ENCODE results near the gene CHD1. TPM values are rescaled to one million over a fixed set of nuclear protein-coding genes. Genes with fewer than 3 reads are reported as not detected.
A peak's percentile ranks its signal among the peaks of the same experiment; 100 is the strongest.

Gene CHD1
- total and polyA plus RNA-seq, 2 donors (not counting 1 experiment from before 2014, with no cell fraction given), result 18.2 to 48.4 TPM

DNA sequence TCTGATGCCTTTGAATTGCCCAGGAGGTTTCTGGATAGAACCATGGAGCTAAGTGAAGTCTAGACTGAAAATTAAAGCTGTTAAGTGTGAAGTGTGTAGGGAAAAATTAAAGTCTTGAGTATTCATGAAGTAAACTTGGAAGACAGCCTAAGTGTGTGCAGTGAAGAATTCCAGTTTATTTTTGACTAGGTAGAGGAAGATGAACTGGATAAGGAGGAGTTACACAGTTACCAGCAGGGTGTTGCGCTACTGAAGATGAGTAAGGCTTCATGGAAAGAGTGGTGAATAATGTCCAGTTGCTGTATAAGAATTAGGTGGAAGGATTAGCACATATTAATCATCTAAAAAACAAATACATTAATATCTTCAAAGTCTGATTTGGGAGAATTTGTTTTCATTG lies 5.7 kb upstream of the CHD1 start:
- Histone ChIP-seq H3K4me1 (ENCODE audit: control insufficient read depth, extremely low read depth, insufficient read depth, low read length) (no peaks in the 10 kb centered on the region), H3K9me3 (ENCODE audit: control insufficient read depth, insufficient read depth, low read depth, low read length) (no peaks in the 10 kb centered on the region), H3K4me2 (ENCODE audit: extremely low read depth, insufficient read depth, low read length) (no peak overlapping the region), H3K36me3 (ENCODE audit: control insufficient read depth, insufficient read depth, low read length) (no peaks in the 10 kb centered on the region), H3K79me2 (ENCODE audit: control insufficient read depth, insufficient read depth, low read length) (peaks cover 19% of the 10 kb centered on the region), H3K27me3 (ENCODE audit: control insufficient read depth, insufficient read depth, low read length) (no peaks in the 10 kb centered on the region), H3K27ac (ENCODE audit: insufficient read depth, low read length) (no peak overlapping the region), H4K20me1 (ENCODE audit: control insufficient read depth, extremely low read depth, insufficient read depth, low read length) (no peaks in the 10 kb centered on the region), H3K4me3 (replicated peaks in 1 of 4; ENCODE audit: control extremely low read depth in 1 of 4, insufficient read depth in 1 of 4, low read depth in 3 of 4, low read length in 4 of 4) (no peak overlapping the region), H2AFZ (ENCODE audit: low read length) (no peak overlapping the region), H3K9ac (ENCODE audit: insufficient read depth, low read length) (no peak overlapping the region)
- TF ChIP-seq, protein P1, sequence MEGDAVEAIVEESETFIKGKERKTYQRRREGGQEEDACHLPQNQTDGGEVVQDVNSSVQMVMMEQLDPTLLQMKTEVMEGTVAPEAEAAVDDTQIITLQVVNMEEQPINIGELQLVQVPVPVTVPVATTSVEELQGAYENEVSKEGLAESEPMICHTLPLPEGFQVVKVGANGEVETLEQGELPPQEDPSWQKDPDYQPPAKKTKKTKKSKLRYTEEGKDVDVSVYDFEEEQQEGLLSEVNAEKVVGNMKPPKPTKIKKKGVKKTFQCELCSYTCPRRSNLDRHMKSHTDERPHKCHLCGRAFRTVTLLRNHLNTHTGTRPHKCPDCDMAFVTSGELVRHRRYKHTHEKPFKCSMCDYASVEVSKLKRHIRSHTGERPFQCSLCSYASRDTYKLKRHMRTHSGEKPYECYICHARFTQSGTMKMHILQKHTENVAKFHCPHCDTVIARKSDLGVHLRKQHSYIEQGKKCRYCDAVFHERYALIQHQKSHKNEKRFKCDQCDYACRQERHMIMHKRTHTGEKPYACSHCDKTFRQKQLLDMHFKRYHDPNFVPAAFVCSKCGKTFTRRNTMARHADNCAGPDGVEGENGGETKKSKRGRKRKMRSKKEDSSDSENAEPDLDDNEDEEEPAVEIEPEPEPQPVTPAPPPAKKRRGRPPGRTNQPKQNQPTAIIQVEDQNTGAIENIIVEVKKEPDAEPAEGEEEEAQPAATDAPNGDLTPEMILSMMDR (conservative IDR thresholded peaks at IDR 0.05 in 1 of 2, IDR thresholded peaks at IDR 0.05 in 1 of 2; ENCODE audit: low read depth in 1 of 2, low read length in 2 of 2), result no peak
- no peak for TF ChIP-seq EZH2 (IDR thresholded peaks at IDR 0.05; ENCODE audit: low read length, missing control alignments)
- peak in 1 of 2 donors; percentile 49 for DNase-seq (ENCODE audit: low read depth in 2 of 2)

DNA sequence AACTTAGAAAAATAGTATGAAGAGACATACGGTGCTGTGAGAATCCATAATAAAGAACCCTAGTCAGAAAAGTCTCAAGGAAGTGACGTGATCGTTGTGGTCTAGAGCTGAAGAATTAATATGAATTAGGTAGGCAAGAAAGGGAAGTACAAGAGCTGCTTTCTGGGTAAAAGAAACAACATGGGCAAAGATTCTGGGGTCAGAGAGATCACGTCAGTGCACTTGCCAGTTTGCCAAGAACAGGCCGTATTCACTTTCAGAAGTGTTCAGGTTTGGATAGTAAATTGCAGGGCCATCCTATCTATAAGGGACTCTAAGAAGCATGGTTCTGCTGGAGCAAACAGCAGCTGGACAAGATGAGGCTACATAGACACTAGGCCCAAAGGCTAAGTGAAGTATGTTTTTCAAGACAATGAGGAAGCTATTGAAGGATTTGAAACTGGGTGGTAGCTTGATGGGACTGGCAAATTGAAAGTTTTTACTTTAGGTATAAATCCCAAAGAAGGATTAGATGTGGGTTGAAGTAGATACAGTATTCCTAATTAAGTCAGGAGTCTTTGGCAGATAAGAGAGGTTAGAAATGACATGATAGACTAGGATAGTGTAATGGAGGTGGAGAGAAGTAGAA lies 4.8 kb upstream of the CHD1 start:
- TF ChIP-seq, protein P1 (conservative IDR thresholded peaks at IDR 0.05 in 1 of 2, IDR thresholded peaks at IDR 0.05 in 1 of 2; ENCODE audit: low read depth in 1 of 2, low read length in 2 of 2), result no peak
- TF ChIP-seq EZH2 (IDR thresholded peaks at IDR 0.05; ENCODE audit: low read length, missing control alignments), result no peak
- H3K27ac ChIP-seq (ENCODE audit: insufficient read depth, low read length), result no peak overlapping the region
- no peak overlapping the region for H3K4me2 ChIP-seq (ENCODE audit: extremely low read depth, insufficient read depth, low read length)
- H3K27me3 ChIP-seq (ENCODE audit: control insufficient read depth, insufficient read depth, low read length), result no peaks in the 10 kb centered on the region
- H3K4me1 ChIP-seq (ENCODE audit: control insufficient read depth, extremely low read depth, insufficient read depth, low read length), result no peaks in the 10 kb centered on the region
- no peak overlapping the region for H3K9ac ChIP-seq (ENCODE audit: insufficient read depth, low read length)
- H3K9me3 ChIP-seq (ENCODE audit: control insufficient read depth, insufficient read depth, low read depth, low read length), result no peaks in the 10 kb centered on the region
- no peak overlapping the region for H2AFZ ChIP-seq (ENCODE audit: low read length)
- H3K79me2 ChIP-seq (ENCODE audit: control insufficient read depth, insufficient read depth, low read length), result peaks cover 19% of the 10 kb centered on the region
- no peaks in the 10 kb centered on the region for H4K20me1 ChIP-seq (ENCODE audit: control insufficient read depth, extremely low read depth, insufficient read depth, low read length)
- DNase-seq (ENCODE audit: low read depth in 2 of 2), result no peak
- no peaks in the 10 kb centered on the region for H3K36me3 ChIP-seq (ENCODE audit: control insufficient read depth, insufficient read depth, low read length)
- no peak overlapping the region for H3K4me3 ChIP-seq (replicated peaks in 1 of 4; ENCODE audit: control extremely low read depth in 1 of 4, insufficient read depth in 1 of 4, low read depth in 3 of 4, low read length in 4 of 4)

DNA sequence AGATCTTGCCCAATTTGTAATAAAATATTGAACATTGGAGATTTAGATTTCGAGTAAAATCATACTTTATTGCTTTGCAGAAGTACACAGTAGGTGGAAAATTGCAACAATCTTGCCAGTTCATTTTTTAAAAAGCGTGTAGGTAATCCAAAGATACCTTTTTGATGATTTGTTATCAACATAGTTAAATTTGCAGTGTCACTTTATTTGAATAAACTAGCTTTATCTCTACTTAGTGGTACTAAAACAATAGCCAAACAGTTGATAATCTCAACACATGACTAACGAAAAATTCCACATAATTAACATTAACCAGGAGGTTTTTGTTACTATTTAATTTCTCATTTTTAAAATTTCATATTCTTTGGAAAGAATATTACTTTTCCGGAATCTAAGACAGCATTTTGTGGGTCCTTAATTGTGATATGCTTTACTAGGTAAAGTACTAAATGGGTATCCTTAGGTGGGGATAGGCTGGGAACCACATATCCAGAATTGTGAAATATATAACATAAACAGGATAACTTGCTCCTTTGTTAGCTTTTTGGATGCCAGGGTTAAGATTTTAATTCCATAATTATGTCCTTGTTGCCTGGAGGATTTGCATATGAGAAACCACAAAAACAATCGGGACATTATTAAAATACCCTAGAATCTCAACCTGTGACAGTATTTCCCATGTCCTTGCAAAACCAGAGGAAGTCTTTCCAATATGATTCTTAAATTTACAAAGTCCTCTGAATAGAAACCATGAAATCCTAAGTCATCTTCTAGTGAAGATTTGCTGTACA lies 2.4 kb upstream of the CHD1 start:
- Histone ChIP-seq H3K4me2 (ENCODE audit: extremely low read depth, insufficient read depth, low read length) (peak overlapping the region; percentile 59), H3K27ac (ENCODE audit: insufficient read depth, low read length) (no peak overlapping the region), H3K4me1 (ENCODE audit: control insufficient read depth, extremely low read depth, insufficient read depth, low read length) (no peaks in the 10 kb centered on the region), H3K36me3 (ENCODE audit: control insufficient read depth, insufficient read depth, low read length) (no peaks in the 10 kb centered on the region), H3K4me3 (replicated peaks in 1 of 4; ENCODE audit: control extremely low read depth in 1 of 4, insufficient read depth in 1 of 4, low read depth in 3 of 4, low read length in 4 of 4) (peak overlapping the region in 1 of 4 experiments; percentile 97), H4K20me1 (ENCODE audit: control insufficient read depth, extremely low read depth, insufficient read depth, low read length) (no peaks in the 10 kb centered on the region), H3K9me3 (ENCODE audit: control insufficient read depth, insufficient read depth, low read depth, low read length) (no peaks in the 10 kb centered on the region), H3K27me3 (ENCODE audit: control insufficient read depth, insufficient read depth, low read length) (no peaks in the 10 kb centered on the region), H3K79me2 (ENCODE audit: control insufficient read depth, insufficient read depth, low read length) (peaks cover 36% of the 10 kb centered on the region), H3K9ac (ENCODE audit: insufficient read depth, low read length) (no peak overlapping the region), H2AFZ (ENCODE audit: low read length) (no peak overlapping the region)
- TF ChIP-seq, protein P1 (conservative IDR thresholded peaks at IDR 0.05 in 1 of 2, IDR thresholded peaks at IDR 0.05 in 1 of 2; ENCODE audit: low read depth in 1 of 2, low read length in 2 of 2), result no peak
- no peak for DNase-seq (ENCODE audit: low read depth in 2 of 2)
